Kidney glomerular epithelial cell (primary cell): ENCODE data around the gene NOS1.
A peak's percentile ranks its signal among the peaks of the same experiment; 100 is the strongest.
"Not testable (repeated sequence)": the region's sequence is repeated elsewhere in the genome, so short reads cannot be mapped to it uniquely, and the experiment has no call there.

ENCODE experiments used
- DNase-seq: peaks from one replicate; lab custom pipeline; 2025; lab: John Stamatoyannopoulos, UW

NOS1 gene

GRCh38 chr12:117208811-117209455 is 152.5 kb downstream of the NOS1 start:
- DNase-seq, result no peak

GRCh38 chr12:117208206-117208605 is 153.2 kb downstream of the NOS1 start:
- no peak for DNase-seq

- DNase-seq, result no peak
These were observed 153.8 kb downstream of the NOS1 start for GRCh38 chr12:117207675-117208074.

GRCh38 chr12:117202556-117202955 is 158.9 kb downstream of the NOS1 start:
- DNase-seq, result no peak

- DNase-seq, result no peak
These were observed 159.4 kb downstream of the NOS1 start for GRCh38 chr12:117202033-117202432.

- DNase-seq, result not testable (repeated sequence)
These were observed 161.3 kb downstream of the NOS1 start for GRCh38 chr12:117199956-117200744.

- DNase-seq, result not testable (repeated sequence)
These were observed 165.1 kb downstream of the NOS1 start for GRCh38 chr12:117196334-117196733.

- DNase-seq, result not testable (repeated sequence)
These were observed 166.4 kb downstream of the NOS1 start for GRCh38 chr12:117195027-117195426.

GRCh38 chr12:117193903-117194302 is 167.5 kb downstream of the NOS1 start:
- DNase-seq, result no peak

GRCh38 chr12:117192581-117192980 is 168.8 kb downstream of the NOS1 start:
- not testable (repeated sequence) for DNase-seq

GRCh38 chr12:117192057-117192456 is 169.4 kb downstream of the NOS1 start:
- no peak for DNase-seq

GRCh38 chr12:117190210-117190781 is 171.1 kb downstream of the NOS1 start, which contains the start of gene FBXO21:
TSS of gene FBXO21 (minus strand) at chr12:117190470. CDS start at chr12:117190456, 14 bp downstream.
- DNase-seq, result peak; percentile 78

GRCh38 chr12:117189725-117190209 is 171.7 kb downstream of the NOS1 start:
- no peak for DNase-seq

- peak; percentile 39 for DNase-seq
These were observed 172.3 kb downstream of the NOS1 start for GRCh38 chr12:117188961-117189724.

GRCh38 chr12:117188121-117188665 is 173.2 kb downstream of the NOS1 start:
- no peak for DNase-seq

- no peak for DNase-seq
These were observed 174.0 kb downstream of the NOS1 start for GRCh38 chr12:117187421-117187820.

- no peak for DNase-seq
These were observed 178.6 kb downstream of the NOS1 start for GRCh38 chr12:117182866-117183265.

GRCh38 chr12:117181468-117181843 is 180.0 kb downstream of the NOS1 start:
- not testable (repeated sequence) for DNase-seq

- no peak for DNase-seq
These were observed 180.5 kb downstream of the NOS1 start for GRCh38 chr12:117180758-117181467.

GRCh38 chr12:117178745-117179144 is 182.7 kb downstream of the NOS1 start:
- no peak for DNase-seq

- no peak for DNase-seq
These were observed 183.1 kb downstream of the NOS1 start for GRCh38 chr12:117178301-117178700.
